Activated CD8-positive, alpha-beta memory T cell treated with anti-CD3 and anti-CD28 coated beads, Interleukin-2, amount 50 U/mL, for 1 hour (primary cell): ENCODE results near the gene DNAH12.

Source experiments
- DNase-seq: peaks from one replicate; pipeline ENCODE4 v3.0.0-alpha.2; 2020; ENCODE audit errors: extremely low read depth

The DNAH12 gene, protein sequence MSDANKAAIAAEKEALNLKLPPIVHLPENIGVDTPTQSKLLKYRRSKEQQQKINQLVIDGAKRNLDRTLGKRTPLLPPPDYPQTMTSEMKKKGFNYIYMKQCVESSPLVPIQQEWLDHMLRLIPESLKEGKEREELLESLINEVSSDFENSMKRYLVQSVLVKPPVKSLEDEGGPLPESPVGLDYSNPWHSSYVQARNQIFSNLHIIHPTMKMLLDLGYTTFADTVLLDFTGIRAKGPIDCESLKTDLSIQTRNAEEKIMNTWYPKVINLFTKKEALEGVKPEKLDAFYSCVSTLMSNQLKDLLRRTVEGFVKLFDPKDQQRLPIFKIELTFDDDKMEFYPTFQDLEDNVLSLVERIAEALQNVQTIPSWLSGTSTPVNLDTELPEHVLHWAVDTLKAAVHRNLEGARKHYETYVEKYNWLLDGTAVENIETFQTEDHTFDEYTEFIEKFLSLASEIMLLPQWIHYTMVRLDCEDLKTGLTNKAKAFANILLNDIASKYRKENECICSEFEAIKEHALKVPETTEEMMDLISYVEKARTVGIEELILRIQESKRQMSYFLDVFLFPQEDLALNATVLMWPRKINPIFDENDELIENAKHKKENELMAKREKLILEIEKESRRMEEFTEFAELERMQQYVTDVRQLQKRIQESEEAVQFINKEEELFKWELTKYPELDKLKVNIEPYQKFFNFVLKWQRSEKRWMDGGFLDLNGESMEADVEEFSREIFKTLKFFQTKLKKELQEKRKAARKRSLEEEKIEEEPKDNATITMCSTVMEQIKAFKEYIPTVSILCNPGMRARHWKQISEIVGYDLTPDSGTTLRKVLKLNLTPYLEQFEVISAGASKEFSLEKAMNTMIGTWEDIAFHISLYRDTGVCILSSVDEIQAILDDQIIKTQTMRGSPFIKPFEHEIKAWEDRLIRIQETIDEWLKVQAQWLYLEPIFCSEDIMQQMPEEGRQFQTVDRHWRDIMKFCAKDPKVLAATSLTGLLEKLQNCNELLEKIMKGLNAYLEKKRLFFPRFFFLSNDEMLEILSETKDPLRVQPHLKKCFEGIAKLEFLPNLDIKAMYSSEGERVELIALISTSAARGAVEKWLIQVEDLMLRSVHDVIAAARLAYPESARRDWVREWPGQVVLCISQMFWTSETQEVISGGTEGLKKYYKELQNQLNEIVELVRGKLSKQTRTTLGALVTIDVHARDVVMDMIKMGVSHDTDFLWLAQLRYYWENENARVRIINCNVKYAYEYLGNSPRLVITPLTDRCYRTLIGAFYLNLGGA (N-terminal part only)

DNA sequence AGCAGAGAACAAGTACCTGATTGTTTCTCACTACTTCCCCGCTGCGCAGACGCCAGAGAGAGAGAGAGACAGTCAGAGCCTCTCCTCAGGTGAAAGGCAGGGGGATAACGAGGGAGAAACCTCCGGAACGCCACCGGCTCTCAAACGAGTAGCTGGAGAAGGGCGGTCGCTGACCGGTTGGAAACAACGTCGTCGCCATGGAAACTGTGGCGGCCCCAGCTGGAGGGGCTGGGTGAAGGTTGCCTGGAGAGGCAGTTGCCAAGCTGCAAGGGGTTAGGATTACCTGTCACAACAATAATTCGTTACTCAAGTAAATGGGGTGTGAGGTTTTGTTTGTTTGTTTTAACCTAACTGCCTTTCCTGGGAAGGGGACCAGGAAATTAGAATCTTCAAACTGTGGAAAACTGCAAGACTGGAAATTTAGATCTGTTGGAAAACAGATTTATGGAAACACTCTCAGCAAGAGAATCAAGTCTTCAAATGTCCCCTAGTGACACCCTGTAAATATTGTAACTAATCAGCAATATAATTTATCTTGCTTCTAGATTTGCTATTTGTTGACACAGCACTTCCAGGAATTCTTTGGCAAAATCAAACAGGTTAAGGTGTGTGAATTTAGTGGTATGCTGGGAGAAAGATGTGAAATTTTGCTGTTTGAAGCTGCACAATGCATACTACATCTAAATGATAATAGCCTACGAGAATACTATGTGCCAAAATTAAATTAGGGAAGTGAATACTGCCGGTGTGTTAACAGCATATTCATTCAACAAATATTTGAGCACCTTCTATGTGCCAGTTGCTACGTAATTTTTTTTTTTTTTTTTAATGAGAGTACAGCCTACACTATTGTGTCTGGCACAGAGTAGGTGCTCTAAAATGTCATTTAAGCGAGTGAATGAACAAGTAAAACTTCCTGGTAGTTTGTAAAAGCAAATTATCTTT lies at the start of gene DNAH12:
DNAH12 (minus strand) TSS at position 164 of the 945 bp plus-strand sequence. CDS start 1,474 bp downstream, outside the sequence.
- no peak for DNase-seq

DNA sequence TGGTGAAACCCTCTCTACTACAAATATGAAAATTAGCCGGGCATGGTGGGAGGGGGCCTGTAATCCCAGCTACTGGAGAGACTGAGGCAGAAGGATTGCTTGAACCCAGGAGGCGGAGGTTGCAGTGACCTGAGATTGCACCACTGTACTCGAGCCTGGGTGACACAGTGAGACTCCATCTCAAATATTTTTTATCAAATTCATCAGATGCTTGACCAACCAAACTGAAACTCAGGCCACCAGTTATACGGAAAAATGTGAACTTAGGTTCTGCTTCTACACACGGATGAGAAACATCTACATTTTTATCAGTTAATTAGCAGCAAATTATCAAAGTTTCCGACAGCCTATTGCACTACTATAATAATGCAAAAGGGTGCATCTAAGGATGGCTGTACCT lies 48.2 kb upstream of the DNAH12 start:
- no peak for DNase-seq

DNA sequence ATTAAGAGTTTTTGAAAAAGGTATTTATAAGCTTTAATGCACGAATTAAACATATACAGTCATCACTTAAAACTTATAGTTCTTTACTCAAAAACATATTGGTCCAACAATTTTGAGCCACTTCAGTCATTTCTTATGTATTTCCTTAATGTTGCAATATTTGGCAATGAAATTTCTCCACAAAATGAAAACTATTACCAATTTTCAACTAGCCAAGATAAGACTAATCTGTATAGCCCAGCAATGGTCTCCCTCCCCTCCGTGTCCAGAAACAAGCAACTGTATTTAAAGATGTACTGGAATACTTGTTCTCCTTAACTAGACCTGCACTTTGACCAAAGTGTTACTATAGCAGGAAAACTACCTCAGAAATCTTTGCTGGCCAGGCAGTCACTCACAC lies 43.8 kb upstream of the DNAH12 start:
- no peak for DNase-seq

DNA sequence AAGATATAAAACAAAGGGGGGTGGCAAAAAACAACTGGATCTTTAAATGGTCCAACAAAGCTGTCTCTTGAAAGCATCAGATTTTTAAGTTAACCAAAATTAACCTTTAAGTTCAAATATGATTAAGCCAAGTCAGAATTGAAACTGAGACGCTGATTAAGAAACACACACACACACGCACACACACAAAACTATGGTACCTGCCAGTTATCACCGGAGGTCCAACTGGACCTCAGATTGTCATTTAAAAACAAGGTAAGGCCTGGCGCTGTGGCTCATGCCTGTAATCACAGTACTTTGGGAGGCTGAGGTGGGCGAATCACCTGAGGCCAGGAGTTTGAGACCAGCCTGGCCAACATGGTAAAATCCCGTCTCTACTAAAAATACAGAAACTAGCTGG lies 42.6 kb upstream of the DNAH12 start:
- no peak for DNase-seq

DNA sequence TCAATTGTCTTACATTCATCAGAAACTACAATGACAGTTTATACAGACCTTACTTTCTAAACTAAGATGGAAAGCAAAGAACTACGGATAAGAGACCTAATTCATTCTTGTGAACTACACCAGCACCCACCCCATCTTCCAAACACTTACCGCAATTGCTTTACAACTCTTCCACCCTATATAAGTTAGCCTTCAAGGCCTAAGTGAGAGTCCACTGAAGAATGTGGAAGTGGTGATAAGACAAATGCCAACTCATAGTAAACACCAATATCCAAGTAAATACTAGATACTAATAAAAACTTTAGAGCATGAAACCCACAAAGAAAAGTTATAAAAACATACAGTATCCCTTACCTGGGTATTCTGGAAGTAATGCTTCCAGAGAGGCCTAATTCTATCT lies 39.4 kb upstream of the DNAH12 start:
- no peak for DNase-seq

DNA sequence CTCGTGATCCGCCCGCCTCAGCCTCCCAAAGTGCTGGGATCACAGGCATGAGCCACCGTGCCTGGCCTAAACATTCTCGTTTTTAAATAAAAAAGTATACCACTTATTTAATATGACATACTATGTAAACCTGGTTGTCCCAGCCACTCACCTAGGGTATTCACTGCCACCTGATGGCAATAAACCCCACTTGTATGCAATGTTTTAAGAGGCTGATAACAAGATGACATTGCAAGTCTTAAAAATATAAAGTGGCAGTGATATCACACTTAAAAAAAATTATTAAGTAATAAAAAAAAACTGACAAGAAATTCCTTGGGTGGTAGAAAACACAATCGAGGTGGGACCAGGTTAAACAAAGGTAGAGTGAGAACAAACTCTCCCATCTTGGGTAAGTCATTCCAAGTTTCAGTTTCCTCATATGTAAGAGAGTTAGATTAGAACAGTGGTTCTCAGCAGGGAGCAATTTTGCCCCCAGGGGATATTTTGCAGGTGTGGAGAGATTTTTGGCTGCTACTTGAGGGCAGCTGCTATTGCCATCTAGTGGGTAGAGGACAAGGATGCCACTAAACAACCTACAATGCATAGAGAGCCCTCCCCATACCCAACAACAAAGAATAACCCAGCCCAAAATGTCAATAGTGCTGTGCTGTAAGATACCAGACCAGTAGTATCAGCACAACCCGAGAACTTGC lies 38.5 kb upstream of the DNAH12 start:
- no peak for DNase-seq

DNA sequence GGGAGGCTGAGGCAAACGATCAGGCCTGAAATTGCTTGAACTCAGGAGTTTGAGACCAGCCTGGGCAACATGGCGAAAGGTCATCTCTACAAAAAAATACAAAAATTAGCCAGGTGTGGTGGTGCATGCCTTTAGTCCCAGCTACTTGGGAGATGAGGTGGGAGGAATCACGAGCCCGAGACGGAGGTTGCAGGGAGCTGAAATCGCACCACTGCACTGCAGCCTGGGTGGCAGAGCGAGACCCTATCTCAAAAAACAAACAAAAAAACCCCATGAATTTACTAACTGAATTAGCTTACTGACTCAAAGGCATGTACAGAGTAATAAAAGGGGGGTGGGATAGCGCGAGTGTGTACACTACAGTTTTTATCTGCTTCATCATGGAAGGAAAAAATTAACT lies 33.7 kb upstream of the DNAH12 start:
- DNase-seq = no peak

DNA sequence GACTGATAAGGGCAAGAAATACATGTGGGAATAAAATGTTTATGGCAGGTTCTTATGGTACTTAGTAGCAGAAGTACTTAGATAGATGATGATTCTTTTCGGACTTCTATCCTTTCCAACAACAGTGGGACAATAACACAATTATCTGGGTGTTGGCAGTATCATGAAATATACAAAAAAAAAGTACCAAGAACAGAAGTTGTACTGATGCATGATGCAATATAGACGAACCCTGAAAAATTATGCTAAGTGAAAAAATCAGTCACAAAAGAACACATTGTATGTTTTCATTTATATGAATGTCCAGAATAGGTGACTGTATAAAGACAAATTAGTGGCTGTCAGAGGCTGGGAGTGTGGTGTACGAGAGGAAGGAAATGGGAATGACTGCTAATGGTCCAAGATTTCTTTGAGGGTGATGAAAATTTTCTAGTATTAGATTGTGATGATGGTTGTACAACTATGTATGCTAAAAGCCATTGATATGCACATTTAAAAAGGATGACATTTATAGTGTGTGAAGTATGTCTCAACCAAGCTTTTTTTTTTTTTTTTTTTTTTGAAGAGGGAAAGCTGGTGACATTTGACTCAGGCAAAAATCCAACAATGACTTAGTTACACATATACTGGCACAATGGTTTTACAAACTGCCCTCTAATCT lies 32.0 kb upstream of the DNAH12 start:
- no peak for DNase-seq

DNA sequence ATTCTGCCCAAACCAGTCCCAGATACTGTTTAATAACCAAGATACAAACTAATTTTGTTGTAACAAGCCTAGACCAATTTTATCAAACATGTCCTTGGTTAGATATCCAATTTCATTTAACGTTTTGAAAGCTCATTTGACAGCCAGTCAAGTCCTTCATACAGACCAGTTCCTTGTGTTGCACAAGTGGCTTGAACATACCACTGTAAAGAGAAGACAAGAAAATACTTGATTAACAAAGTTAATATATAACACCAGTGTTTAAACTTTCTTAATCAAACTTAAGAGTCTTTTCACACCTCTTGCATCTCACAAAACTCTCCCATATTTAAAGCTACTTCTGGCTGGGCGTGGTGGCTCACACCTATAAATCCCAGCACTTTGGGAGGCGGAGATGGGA lies 28.0 kb upstream of the DNAH12 start:
- no peak for DNase-seq

DNA sequence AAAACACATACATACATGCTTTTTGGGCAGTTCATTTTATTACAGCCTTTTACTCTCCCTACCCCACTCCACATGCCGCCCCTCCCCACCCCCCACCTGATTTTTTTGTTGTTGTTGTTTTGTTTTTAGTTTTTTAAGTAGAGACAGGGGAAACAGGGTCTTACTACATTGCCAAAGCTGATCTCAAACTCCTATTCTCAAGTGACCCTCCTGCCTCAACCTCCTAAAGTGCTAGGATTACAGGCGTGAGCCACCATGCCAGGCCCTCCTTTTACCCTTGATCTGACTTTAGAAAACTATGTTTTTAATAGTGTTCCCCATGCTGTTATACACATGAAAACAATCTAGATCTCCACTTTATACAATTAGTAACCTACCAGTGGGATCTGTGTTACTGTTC lies 26.7 kb upstream of the DNAH12 start:
- no peak for DNase-seq

DNA sequence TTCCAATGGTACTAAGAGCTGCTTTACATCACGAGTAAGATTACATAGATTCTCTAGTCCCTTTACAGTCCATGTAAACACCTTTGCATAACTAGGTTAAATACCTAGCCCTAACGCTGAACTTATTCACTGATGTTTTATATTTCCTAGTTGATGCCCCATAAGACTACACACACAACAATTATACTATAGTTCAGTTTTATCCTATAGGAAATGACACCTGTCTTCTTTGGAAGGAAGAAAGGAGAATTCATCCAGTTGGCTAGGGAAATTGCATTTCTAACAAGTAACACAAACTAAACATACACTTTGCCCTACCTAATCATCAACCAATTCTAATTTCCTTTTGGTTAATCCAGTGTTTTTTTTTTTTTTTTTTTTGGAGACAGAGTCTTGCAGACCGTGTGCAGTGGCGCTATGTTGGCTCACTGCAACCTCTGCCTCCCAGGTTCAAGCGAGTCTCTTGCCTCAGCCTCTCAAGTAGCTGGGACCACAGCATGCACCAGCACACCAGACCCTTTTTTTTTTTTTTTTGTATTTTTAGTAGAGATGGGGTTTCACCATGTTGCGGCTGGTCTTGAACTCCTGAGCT lies 25.8 kb upstream of the DNAH12 start:
- DNase-seq = no peak

DNA sequence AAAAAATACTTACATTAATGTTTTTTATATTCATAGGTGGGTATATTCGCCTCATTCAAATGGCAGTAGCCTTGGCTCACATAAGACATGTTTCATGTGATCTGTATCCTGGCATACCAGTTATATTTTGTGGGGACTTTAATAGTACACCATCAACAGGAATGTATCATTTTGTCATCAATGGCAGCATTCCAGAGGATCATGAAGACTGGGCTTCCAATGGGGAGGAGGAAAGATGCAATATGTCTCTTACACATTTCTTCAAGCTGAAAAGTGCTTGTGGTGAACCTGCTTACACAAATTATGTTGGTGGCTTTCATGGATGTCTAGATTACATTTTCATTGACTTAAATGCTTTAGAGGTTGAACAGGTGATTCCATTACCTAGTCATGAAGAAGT lies 15.4 kb upstream of the DNAH12 start:
- DNase-seq = no peak

DNA sequence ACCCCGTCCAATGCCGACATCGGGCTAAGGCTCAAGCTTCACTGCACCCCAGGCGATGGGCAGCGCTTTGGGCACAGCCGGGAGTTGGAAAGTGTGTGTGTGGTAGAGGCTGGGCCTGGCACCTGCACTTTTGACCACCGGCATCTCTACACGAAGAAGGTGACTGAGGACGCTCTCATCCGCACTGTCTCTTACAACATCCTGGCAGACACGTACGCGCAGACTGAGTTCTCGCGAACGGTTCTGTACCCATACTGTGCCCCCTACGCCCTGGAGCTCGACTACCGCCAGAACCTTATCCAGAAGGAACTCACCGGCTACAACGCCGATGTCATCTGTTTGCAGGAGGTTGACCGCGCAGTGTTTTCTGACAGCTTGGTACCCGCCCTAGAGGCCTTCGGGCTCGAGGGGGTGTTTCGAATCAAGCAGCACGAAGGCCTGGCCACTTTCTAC lies 13.0 kb upstream of the DNAH12 start:
- no peak for DNase-seq

DNA sequence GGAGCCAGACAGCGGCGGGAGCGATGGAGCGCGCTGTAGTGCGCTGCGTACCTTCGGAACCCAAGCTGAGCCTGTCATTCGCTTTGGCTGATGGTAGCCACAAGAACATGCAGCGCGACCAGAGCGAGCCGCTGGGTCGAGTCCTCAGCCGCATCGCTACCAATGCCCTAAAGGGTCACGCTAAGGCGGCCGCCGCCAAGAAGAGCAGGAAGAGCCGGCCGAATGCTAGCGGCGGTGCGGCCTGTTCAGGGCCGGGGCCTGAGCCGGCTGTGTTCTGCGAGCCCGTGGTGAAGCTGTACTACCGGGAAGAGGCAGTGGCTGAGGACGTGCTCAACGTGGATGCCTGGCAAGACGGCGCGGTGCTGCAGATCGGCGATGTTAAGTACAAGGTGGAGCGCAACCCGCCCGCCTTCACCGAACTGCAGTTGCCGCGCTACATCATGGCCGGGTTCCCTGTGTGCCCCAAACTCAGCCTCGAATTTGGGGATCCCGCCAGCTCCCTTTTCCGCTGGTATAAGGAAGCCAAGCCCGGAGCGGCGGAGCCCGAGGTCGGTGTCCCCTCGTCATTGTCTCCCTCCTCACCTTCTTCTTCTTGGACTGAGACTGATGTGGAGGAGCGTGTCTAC lies 12.4 kb upstream of the DNAH12 start:
- DNase-seq = no peak

DNA sequence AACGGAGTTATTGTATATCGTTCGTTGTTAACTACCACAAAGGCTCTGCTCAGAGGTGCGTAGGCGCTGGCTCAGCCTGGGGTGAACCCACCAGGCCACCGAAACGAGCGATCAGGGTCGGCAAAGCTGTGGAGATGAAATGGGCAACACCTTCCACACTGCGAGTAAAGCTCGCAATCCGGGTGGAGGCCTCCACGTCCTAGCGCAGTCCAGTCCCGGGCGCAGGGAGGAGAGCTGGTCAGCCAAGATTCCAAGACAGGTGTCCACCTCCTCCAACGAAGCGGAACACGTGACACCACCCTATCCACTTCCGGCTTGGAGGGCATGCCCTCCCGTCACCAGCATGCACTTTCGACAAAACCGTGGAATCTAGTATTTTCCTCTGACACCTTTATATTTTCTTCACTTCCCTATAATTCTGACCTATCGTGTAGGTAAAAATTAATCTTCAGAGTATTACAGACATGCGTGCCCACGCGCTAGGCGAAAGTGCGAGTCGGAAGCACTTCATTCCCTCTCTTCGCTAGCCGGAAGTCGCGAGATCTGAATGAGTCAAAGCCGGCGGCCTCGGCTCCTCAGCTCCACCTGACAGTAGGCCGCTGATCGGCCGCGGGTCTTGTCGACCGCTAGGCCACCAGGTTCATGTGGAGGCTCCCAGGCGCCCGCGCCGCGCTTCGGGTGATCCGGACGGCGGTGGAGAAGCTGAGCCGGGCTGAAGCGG lies 11.8 kb upstream of the DNAH12 start, which contains the start of gene PDE12:
PDE12 (plus strand) TSS at position 537 of the 721 bp plus-strand sequence; CDS start at position 643, 106 bp downstream.
- peak; percentile 67 for DNase-seq

DNA sequence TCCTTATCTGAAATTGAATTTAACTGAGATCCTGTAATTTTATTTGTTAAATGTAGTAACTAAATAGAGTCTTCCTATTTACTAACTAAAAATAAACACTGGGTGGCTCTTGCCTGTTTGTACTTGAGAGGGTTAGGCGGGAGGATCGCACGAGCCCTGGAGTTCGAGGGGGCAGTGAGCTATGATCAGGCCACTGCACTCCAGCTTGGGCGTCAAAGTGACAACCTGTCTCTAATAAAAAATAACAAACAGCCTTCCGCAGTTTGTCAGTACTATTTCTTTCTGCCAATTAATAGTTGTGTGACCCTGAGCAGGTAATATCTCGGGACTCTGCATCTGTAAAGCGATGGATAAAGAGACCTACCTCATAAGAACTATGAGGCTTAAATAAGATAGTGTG lies 11.2 kb upstream of the DNAH12 start:
- no peak for DNase-seq

DNA sequence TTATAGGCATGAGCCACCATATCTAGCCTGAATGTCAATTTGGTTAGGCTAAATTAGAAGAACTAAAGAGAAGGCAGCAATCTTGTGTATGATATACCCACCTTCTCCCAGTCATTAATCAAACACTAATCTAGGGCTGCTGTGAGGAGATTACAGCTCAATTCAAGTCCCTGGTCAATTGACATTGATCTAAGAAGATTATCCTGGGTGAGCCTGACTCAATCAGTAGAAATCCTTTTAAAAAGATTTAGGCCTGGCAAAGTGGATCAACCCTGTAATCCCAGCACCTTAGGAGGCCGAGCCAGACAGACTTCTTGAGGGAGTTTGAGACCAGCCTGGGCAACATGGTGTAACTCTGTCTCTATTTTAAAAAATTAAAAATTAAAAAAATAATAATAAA lies 2.5 kb upstream of the DNAH12 start:
- DNase-seq = no peak

DNA sequence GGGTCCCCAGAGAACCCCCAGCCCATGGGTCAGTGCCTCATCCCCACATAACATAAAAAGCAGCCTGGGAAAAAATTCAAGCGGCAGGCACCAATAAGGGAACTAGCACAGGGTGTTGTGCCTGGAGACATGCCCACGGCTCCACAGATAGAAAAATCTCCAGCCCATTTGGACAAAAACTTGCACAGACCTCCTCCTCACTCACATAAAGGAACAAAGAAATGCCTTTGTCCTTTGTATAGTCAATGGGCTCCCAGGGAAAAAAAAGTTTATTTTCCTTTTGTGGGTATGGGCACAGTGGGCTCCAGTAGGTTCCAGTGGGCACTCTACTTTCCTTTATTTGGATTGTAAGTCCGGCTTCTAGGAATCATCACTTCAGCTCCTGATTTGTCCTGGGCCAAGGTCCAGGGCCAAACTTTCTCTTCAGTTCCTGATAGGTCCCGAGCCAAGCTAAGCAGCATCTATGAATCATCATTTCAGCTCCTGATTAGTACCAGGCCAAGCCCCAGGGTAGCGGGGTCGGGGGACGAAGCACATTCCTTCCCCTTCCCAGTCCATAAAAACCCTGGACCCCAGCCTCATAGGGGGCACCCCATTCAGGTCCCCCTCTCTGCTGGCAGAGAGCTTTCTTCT lies 1.6 kb upstream of the DNAH12 start:
- DNase-seq = no peak
